Measurements from ENCODE around the gene PIK3CG. TPM values are rescaled to one million over a fixed set of nuclear protein-coding genes. Genes with fewer than 3 reads are reported as not detected.
A peak's percentile ranks its signal among the peaks of the same experiment; 100 is the strongest.

The PIK3CG gene
- polyA plus RNA-seq, 2 of the 4 experiments (the other 2 are of a cell fraction) = not detected

DNA sequence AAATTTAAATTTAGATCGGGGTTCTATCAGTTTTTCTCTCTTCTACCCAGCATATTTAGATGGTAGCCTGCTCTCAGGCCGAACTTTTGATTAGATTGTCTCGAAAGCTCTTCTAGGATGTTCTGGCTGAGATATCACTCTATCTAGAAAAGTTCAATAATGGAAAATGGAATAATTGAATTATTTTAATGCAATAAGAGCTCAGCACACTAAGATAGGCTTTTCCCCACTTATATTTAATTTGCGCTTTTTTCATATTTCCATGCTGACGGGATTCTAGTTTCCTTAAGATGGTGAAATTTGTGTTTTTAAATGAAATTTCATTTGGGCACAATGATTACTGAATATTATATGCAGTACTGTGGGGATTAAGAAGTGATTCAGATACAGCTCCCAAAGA is 73.7 kb downstream of the PIK3CG start (continued):
- TF ChIP-seq, protein P1, sequence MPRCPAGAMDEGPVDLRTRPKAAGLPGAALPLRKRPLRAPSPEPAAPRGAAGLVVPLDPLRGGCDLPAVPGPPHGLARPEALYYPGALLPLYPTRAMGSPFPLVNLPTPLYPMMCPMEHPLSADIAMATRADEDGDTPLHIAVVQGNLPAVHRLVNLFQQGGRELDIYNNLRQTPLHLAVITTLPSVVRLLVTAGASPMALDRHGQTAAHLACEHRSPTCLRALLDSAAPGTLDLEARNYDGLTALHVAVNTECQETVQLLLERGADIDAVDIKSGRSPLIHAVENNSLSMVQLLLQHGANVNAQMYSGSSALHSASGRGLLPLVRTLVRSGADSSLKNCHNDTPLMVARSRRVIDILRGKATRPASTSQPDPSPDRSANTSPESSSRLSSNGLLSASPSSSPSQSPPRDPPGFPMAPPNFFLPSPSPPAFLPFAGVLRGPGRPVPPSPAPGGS (IDR thresholded peaks at IDR 0.05) = no peak
- no peak for TF ChIP-seq EP300 (IDR thresholded peaks at IDR 0.05)

DNA sequence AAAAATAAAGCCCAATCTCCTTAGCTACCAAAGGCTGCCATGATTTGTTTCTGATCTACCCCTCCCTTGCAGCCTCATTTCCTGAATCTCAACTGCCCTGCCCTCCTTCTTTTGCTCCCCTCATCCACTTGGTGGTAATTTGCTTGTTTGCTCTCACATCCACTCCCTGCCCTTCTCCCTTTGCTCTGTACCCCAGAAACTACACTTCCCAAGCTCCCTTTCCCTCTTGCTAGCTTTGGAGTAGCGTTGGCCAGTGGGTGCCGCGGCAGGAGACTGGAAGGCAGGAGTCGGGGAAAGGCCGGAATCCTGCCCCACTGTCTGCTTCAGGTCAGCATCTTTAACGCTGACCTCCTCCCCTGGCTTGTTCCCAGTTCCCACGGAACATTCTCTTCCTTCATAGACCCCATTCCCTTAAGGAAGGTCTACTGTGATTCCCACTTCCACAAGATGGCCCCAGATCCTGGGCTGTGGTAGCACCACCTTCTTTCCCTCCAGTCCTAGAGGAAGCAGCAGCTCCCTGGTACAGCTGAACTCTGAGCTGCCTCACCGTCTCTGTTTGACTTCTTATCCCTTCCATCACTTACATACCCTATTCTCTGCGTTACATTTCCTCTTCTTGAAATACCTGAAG is 79.1 kb downstream of the PIK3CG start:
- TF ChIP-seq PHF8 (IDR thresholded peaks at IDR 0.05; ENCODE audit: borderline replicate concordance, low read depth) (no peak), CHD4 (IDR thresholded peaks at IDR 0.05; ENCODE audit: borderline replicate concordance) (no peak), KDM5A (IDR thresholded peaks at IDR 0.05) (no peak), RAD21 (conservative IDR thresholded peaks at IDR 0.05 in 1 of 2, IDR thresholded peaks at IDR 0.05 in 1 of 2) (no peak), POLR2A (IDR thresholded peaks at IDR 0.05; ENCODE audit: low read length) (no peak), MAZ (IDR thresholded peaks at IDR 0.05; ENCODE audit: borderline replicate concordance, low read depth, low read length) (no peak), ZFP36 (IDR thresholded peaks at IDR 0.05; ENCODE audit: borderline replicate concordance, partially characterized antibody) (no peak), EHMT2 (IDR thresholded peaks at IDR 0.05; ENCODE audit: low read depth) (no peak), EHF (CRISPR knock-in tag; IDR thresholded peaks at IDR 0.05) (no peak), CBX8 (IDR thresholded peaks at IDR 0.05) (no peak)
- TF ChIP-seq, protein P2, sequence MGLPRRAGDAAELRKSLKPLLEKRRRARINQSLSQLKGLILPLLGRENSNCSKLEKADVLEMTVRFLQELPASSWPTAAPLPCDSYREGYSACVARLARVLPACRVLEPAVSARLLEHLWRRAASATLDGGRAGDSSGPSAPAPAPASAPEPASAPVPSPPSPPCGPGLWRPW (IDR thresholded peaks at IDR 0.05) = no peak
- TF ChIP-seq, protein P3, sequence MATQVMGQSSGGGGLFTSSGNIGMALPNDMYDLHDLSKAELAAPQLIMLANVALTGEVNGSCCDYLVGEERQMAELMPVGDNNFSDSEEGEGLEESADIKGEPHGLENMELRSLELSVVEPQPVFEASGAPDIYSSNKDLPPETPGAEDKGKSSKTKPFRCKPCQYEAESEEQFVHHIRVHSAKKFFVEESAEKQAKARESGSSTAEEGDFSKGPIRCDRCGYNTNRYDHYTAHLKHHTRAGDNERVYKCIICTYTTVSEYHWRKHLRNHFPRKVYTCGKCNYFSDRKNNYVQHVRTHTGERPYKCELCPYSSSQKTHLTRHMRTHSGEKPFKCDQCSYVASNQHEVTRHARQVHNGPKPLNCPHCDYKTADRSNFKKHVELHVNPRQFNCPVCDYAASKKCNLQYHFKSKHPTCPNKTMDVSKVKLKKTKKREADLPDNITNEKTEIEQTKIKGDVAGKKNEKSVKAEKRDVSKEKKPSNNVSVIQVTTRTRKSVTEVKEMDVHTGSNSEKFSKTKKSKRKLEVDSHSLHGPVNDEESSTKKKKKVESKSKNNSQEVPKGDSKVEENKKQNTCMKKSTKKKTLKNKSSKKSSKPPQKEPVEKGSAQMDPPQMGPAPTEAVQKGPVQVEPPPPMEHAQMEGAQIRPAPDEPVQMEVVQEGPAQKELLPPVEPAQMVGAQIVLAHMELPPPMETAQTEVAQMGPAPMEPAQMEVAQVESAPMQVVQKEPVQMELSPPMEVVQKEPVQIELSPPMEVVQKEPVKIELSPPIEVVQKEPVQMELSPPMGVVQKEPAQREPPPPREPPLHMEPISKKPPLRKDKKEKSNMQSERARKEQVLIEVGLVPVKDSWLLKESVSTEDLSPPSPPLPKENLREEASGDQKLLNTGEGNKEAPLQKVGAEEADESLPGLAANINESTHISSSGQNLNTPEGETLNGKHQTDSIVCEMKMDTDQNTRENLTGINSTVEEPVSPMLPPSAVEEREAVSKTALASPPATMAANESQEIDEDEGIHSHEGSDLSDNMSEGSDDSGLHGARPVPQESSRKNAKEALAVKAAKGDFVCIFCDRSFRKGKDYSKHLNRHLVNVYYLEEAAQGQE (IDR thresholded peaks at IDR 0.05) = no peak
- ChIA-PET CTCF (interaction anchor here (9.4 kb wide), 1 partner anchor 205 kb away, joined by 163 read pairs; no protein-coding TSS in a partner anchor), POLR2A (no interaction called here)
- FAIRE-seq = no peak
- no peak overlapping the region for H3K4me2 ChIP-seq
- H3K27ac ChIP-seq = no peak overlapping the region
- no peaks in the 10 kb centered on the region for H3K4me1 ChIP-seq
- DNase-seq (ENCODE audit: low read depth in 1 of 2, low spot score in 1 of 2) = no peak
- no peaks in the 10 kb centered on the region for H3K9me3 ChIP-seq
- no peak; a peak in 1 of 6 replicates for ATAC-seq
- WGBS (ENCODE audit: missing lambda C conversion rate) = 65% methylated on average over 9 of the region's 9 CpGs
- H3K4me3 ChIP-seq = no peak overlapping the region

DNA sequence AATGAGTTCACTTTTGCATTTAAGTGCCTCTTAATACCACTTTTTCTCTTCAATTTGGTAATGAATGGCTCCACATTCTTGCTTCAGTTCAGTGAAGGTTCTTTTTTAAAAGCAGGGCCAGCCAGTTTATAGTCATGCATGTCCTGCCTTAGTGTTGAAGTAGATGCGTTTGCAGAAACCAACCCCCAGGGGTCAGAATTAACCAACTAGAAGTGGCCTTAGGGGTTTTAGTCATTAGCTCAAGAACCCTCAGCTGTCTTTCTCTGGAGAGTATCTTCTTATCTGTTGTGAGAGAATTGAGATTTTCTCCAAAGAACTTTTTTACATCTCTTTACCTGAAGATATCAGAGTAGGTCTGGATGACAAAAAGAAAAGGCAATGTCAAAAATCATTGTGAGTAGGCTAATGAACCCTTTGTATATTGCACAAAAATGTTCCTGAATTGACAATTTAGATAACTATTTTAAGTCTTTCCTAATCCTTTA is 82.2 kb downstream of the PIK3CG start:
- TF ChIP-seq, protein P4, sequence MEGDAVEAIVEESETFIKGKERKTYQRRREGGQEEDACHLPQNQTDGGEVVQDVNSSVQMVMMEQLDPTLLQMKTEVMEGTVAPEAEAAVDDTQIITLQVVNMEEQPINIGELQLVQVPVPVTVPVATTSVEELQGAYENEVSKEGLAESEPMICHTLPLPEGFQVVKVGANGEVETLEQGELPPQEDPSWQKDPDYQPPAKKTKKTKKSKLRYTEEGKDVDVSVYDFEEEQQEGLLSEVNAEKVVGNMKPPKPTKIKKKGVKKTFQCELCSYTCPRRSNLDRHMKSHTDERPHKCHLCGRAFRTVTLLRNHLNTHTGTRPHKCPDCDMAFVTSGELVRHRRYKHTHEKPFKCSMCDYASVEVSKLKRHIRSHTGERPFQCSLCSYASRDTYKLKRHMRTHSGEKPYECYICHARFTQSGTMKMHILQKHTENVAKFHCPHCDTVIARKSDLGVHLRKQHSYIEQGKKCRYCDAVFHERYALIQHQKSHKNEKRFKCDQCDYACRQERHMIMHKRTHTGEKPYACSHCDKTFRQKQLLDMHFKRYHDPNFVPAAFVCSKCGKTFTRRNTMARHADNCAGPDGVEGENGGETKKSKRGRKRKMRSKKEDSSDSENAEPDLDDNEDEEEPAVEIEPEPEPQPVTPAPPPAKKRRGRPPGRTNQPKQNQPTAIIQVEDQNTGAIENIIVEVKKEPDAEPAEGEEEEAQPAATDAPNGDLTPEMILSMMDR (IDR thresholded peaks at IDR 0.05) = peak; percentile 56
- TF ChIP-seq GATA3 (IDR thresholded peaks at IDR 0.05; ENCODE audit: borderline replicate concordance) = no peak
- TF ChIP-seq SREBF2 (IDR thresholded peaks at IDR 0.05) = no peak
- TF ChIP-seq ZNF302 (CRISPR knock-in tag; IDR thresholded peaks at IDR 0.05) = no peak
- no peak for TF ChIP-seq CHD4 (IDR thresholded peaks at IDR 0.05; ENCODE audit: borderline replicate concordance)
- peak; percentile 72 to 76 for TF ChIP-seq RAD21 (conservative IDR thresholded peaks at IDR 0.05 in 1 of 2, IDR thresholded peaks at IDR 0.05 in 1 of 2)
- TF ChIP-seq FOSB (CRISPR knock-in tag; IDR thresholded peaks at IDR 0.05) = no peak
- peak; percentile 80 for TF ChIP-seq SMC3 (IDR thresholded peaks at IDR 0.05)
- Histone ChIP-seq H3K27ac (no peak overlapping the region), H3K4me1 (no peaks in the 10 kb centered on the region), H3K4me2 (no peak overlapping the region), H3K9me3 (no peaks in the 10 kb centered on the region), H3K4me3 (no peak overlapping the region)
- DNase-seq (ENCODE audit: low read depth in 1 of 2, low spot score in 1 of 2) (peak; percentile 56 to 73), ATAC-seq (peak; percentile 89 to 94), FAIRE-seq (no peak)
- WGBS (ENCODE audit: missing lambda C conversion rate) = 0% methylated on average over 1 of the region's 1 CpG
- ChIA-PET CTCF (interaction anchor here (0.6 to 9.4 kb wide), 23 partner anchors 8 to 217 kb away, joined by 3 to 163 read pairs (median 3); partner anchors contain the start of gene PIK3CG), POLR2A (no interaction called here)

All from A549 (cell line).